ENCODE measurements around the gene AAGAB. TPM values are rescaled to one million over a fixed set of nuclear protein-coding genes. Genes with fewer than 3 reads are reported as not detected.

Gene AAGAB
- polyA plus RNA-seq, 1 donor from 2014 or later = 114 TPM

DNA sequence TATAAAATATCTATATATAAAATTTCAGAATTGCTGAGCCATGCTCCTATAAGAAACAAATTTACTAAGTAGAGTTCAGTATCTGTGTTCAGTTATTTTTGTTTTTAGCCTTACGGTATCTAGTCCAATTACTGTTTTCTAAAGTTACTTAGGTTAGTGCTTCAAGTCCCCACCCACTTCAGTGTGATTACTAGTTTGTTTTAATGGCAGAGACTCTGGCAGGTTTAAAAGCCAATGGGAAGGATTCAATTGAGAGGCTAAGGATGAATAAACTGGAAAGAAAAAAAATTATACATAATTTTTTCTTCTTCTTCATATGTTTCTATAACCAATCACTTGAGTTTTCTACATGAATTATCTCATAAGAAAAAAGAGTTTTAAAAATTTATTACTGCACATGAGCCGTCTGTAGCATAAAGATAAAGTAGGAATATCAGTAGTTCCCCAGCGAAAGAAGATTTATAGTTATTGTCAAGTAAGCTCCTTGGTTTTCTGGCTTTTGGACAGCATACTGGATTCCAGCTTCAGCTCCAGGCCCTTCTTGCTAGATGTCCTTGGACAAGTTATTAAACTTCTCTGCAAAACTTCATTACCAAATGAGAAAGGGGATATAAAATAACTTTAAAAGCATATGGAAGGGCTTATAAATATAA lies 46.8 kb downstream of the AAGAB start (continued):
- no peak for TF ChIP-seq EZH2 (IDR thresholded peaks at IDR 0.05; ENCODE audit: borderline replicate concordance, insufficient read depth, low read length, poor library complexity, severe bottlenecking)
- TF ChIP-seq EP300 (conservative IDR thresholded peaks at IDR 0.05; ENCODE audit: poor library complexity, severe bottlenecking) = no peak
- TF ChIP-seq RAD21 (conservative IDR thresholded peaks at IDR 0.05) = no peak
- no peak for TF ChIP-seq SMC3 (conservative IDR thresholded peaks at IDR 0.05; ENCODE audit: poor library complexity)

DNA sequence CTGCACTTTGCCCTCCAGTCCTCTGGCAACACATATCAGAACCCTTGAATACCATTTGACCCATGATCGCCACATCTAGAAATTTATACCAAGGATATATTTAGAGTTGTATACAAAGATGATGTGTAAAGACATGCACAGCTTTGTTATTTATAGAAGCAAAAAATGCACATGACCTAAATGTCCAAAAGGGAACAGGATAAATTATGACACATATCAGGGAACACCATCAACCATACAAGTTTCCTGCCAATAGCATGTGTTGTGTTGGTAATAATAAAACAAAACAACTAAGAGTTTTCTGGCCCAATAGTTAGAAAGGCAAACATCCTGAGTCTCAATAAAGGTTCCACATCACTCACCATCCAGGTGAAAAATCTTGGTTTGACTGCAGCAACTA lies 51.5 kb downstream of the AAGAB start:
- Histone ChIP-seq H3K4me2 (ENCODE audit: low read length) (no peak overlapping the region), H3K27me3 (ENCODE audit: insufficient read depth, low read depth, low read length) (no peaks in the 10 kb centered on the region), H3K79me2 (replicated peaks; ENCODE audit: insufficient read depth, low read length) (no peaks in the 10 kb centered on the region), H3K9ac (ENCODE audit: low read length) (no peak overlapping the region), H3K4me3 (ENCODE audit: low read length) (no peak overlapping the region), H3K27ac (ENCODE audit: low read length) (no peak overlapping the region), H3K36me3 (ENCODE audit: insufficient read depth, low read length) (peaks cover 18% of the 10 kb centered on the region), H3K9me2 (ENCODE audit: insufficient read depth, low read length) (no peaks in the 10 kb centered on the region), H3F3A (ENCODE audit: insufficient read depth, low read length, poor library complexity, severe bottlenecking) (no peaks in the 10 kb centered on the region), H3K9me3 (ENCODE audit: low read length) (no peaks in the 10 kb centered on the region), H2AFZ (ENCODE audit: low read depth, low read length) (no peak overlapping the region), H4K20me1 (ENCODE audit: insufficient read depth) (no peaks in the 10 kb centered on the region)
- TF ChIP-seq TAF1 (IDR thresholded peaks at IDR 0.05; ENCODE audit: low read depth) (no peak), EP300 (conservative IDR thresholded peaks at IDR 0.05; ENCODE audit: poor library complexity, severe bottlenecking) (no peak), POLR2AphosphoS5 (IDR thresholded peaks at IDR 0.05) (no peak), SMC3 (conservative IDR thresholded peaks at IDR 0.05; ENCODE audit: poor library complexity) (no peak), EZH2 (IDR thresholded peaks at IDR 0.05; ENCODE audit: borderline replicate concordance, insufficient read depth, low read length, poor library complexity, severe bottlenecking) (no peak), MXI1 (conservative IDR thresholded peaks at IDR 0.05; ENCODE audit: poor library complexity, severe bottlenecking) (no peak), RAD21 (conservative IDR thresholded peaks at IDR 0.05) (no peak)
- TF ChIP-seq, protein P1, sequence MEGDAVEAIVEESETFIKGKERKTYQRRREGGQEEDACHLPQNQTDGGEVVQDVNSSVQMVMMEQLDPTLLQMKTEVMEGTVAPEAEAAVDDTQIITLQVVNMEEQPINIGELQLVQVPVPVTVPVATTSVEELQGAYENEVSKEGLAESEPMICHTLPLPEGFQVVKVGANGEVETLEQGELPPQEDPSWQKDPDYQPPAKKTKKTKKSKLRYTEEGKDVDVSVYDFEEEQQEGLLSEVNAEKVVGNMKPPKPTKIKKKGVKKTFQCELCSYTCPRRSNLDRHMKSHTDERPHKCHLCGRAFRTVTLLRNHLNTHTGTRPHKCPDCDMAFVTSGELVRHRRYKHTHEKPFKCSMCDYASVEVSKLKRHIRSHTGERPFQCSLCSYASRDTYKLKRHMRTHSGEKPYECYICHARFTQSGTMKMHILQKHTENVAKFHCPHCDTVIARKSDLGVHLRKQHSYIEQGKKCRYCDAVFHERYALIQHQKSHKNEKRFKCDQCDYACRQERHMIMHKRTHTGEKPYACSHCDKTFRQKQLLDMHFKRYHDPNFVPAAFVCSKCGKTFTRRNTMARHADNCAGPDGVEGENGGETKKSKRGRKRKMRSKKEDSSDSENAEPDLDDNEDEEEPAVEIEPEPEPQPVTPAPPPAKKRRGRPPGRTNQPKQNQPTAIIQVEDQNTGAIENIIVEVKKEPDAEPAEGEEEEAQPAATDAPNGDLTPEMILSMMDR (IDR thresholded peaks at IDR 0.05; ENCODE audit: poor library complexity, severe bottlenecking) = no peak
- TF ChIP-seq, protein P2, sequence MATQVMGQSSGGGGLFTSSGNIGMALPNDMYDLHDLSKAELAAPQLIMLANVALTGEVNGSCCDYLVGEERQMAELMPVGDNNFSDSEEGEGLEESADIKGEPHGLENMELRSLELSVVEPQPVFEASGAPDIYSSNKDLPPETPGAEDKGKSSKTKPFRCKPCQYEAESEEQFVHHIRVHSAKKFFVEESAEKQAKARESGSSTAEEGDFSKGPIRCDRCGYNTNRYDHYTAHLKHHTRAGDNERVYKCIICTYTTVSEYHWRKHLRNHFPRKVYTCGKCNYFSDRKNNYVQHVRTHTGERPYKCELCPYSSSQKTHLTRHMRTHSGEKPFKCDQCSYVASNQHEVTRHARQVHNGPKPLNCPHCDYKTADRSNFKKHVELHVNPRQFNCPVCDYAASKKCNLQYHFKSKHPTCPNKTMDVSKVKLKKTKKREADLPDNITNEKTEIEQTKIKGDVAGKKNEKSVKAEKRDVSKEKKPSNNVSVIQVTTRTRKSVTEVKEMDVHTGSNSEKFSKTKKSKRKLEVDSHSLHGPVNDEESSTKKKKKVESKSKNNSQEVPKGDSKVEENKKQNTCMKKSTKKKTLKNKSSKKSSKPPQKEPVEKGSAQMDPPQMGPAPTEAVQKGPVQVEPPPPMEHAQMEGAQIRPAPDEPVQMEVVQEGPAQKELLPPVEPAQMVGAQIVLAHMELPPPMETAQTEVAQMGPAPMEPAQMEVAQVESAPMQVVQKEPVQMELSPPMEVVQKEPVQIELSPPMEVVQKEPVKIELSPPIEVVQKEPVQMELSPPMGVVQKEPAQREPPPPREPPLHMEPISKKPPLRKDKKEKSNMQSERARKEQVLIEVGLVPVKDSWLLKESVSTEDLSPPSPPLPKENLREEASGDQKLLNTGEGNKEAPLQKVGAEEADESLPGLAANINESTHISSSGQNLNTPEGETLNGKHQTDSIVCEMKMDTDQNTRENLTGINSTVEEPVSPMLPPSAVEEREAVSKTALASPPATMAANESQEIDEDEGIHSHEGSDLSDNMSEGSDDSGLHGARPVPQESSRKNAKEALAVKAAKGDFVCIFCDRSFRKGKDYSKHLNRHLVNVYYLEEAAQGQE (IDR thresholded peaks at IDR 0.05; ENCODE audit: borderline replicate concordance) = no peak

DNA sequence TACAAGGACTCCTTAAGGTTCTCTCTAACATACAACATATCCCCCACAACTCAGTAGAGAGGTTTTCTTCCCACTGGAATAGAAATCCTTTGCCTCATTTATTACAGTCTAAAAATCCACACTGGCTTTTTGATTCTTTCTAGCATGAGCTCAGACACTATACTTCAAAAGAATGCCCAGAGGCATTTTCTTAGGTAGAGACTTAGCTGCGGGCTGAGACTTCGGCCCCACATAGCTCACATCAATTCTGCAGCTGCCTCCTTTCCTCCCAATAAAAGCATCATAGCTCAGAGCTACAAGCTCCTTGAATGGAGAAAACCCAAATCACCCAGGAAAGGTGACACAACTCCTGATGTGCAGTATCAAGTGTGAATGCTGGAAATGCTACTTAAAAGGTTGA lies 52.4 kb downstream of the AAGAB start:
- H3K9me3 ChIP-seq (ENCODE audit: low read length) = no peaks in the 10 kb centered on the region
- no peak overlapping the region for H3K4me3 ChIP-seq (ENCODE audit: low read length)
- TF ChIP-seq EZH2 (IDR thresholded peaks at IDR 0.05; ENCODE audit: borderline replicate concordance, insufficient read depth, low read length, poor library complexity, severe bottlenecking) (no peak), TAF1 (IDR thresholded peaks at IDR 0.05; ENCODE audit: low read depth) (no peak), RAD21 (conservative IDR thresholded peaks at IDR 0.05) (no peak), POLR2AphosphoS5 (IDR thresholded peaks at IDR 0.05) (no peak)
- no peaks in the 10 kb centered on the region for H3K79me2 ChIP-seq (replicated peaks; ENCODE audit: insufficient read depth, low read length)
- H3K27ac ChIP-seq (ENCODE audit: low read length) = no peak overlapping the region
- H3K36me3 ChIP-seq (ENCODE audit: insufficient read depth, low read length) = peaks cover 18% of the 10 kb centered on the region
- no peaks in the 10 kb centered on the region for H3F3A ChIP-seq (ENCODE audit: insufficient read depth, low read length, poor library complexity, severe bottlenecking)
- H2AFZ ChIP-seq (ENCODE audit: low read depth, low read length) = no peak overlapping the region
- no peak overlapping the region for H3K9ac ChIP-seq (ENCODE audit: low read length)
- no peaks in the 10 kb centered on the region for H3K27me3 ChIP-seq (ENCODE audit: insufficient read depth, low read depth, low read length)
- no peaks in the 10 kb centered on the region for H3K9me2 ChIP-seq (ENCODE audit: insufficient read depth, low read length)
- H3K4me2 ChIP-seq (ENCODE audit: low read length) = no peak overlapping the region
- H4K20me1 ChIP-seq (ENCODE audit: insufficient read depth) = no peaks in the 10 kb centered on the region

Measured in neural cell (in vitro differentiated cells).